GM12873 (cell line): ENCODE measurements around the gene HHIPL1.

Source experiments
- CTCF ChIP-seq: IDR thresholded peaks from 2 replicates; pipeline ENCODE4 v1.5.1; 2012; ENCODE audit warnings: low read depth, mild to moderate bottlenecking, moderate library complexity, low read length, control low read depth; ENCODE audit not compliant: insufficient read depth; ENCODE audit errors: missing control alignments

The HHIPL1 gene

DNA sequence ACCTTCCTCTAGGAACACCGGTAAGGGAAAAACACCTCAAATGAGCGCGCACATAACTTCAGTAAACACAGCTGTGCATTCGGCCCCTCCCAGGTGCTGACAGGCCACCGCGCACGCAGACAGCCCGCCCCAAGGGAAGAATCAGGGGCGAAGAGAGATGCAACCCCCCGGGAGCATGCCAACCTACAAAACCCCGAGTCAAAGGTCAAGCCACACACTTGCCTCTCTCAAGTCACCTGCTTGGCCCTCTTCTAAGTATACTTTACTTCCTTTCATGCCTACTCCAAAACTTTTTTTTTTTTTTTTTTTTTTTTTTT is 36.9 kb downstream of the HHIPL1 start:
- no peak for TF ChIP-seq CTCF

DNA sequence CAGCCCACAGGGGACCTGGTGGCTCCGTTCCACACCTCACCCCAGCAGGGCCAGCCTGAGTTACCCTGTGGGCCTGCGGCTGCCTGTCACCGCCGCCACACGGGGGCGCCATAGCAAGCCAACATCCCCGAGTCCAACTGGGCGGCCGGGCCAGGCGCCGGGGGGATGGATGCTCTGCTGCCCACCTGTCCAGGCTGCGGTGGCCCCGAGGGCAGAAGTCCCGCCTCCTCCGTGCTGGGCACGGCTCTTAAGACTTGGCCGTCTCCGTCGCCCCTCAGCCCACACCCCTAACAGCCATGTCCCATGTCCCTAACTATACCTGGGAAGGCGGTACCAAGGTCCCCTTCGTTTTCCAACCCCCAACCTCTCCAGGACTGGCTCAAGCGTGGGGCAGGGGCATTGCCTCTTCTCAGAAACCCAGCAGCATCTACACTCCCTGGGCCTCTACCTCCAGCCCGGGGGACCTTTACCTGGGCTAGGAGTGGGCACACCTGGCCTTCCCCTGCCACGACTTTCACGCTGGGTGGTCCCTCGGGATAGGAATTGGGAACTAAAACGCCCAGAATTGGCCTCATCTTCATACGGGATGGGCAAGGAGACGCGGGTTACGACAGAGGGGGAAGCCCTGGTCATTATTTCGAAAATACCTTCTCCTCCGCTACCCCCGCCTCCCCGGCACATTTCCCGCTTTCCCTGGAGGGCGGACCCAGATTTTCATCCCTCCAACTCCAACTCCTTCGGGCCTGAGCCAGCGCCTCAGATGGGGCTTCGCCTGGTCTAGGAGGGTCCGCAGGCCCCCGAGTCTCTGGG is 38.1 kb downstream of the HHIPL1 start:
- TF ChIP-seq CTCF: peak; percentile 88

DNA sequence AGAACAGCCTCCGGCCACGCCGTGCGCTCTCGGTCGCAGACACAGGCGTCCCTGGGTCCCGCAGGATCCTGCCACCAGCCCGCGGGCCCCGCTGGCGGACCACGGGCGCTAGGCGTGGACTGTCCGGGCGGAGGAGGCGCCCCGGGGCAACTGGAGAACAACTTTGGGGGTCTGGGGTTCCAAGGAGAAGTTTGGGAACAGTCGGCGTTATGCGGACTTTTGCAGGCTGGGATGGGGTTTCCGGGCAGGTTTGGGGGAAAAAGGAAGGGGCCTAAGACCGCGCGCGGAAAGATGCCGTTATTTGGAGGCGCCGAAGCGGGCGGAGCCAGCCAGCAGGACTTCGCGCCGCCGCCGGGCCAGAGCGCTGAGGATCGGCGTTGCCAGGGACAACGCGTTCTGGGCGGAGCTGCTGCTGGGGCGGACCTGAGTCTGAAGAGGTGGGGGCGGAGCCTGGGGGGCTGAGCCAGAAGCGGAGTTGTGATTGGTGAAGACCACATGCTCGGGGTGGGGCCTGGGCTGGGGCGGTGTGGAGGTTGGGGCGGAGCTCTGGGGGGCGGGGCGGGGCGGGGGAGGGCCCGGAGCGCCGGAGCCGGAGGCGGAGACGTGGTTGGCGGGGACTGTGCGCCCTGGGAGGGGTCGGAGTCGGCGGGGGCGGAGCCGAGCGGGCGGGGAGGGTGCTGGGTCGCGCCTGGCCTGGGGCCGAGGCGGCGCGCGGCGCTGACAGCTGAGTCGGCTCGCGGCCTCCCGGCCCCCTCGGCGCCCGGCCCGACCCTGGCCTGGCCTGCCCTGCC is 38.9 kb downstream of the HHIPL1 start, which contains the start of gene CYP46A1:
Gene CYP46A1 (plus strand): TSS at position 680 of the 791 bp plus-strand sequence. CDS start 120 bp downstream, outside the sequence.
- TF ChIP-seq CTCF: no peak

- TF ChIP-seq CTCF: no peak
Observed at GRCh38 chr14:99684410-99684934, 39.5 kb downstream of the HHIPL1 start.

DNA sequence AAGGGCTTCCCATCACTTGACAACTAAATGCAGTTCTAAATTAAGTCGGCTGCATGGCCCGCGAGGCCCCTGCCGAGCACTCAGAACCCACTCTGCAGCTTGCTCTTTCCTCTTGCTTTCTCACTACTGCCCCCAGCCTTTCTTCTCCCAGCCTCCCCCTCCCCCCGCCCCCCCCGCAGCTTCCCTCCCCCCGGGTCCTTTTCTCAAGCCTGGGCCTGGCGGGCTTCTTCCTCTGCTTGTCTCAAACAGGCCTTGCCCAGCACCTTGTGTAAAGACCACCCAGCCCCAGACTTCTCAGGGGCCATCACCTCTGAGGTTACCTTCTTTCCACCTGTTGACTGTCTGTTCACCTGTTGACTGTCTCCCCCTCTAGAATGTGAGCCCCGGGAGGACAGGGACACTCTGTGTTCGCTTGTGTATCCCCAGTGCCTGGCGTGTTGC is 40.2 kb downstream of the HHIPL1 start:
- no peak for TF ChIP-seq CTCF

DNA sequence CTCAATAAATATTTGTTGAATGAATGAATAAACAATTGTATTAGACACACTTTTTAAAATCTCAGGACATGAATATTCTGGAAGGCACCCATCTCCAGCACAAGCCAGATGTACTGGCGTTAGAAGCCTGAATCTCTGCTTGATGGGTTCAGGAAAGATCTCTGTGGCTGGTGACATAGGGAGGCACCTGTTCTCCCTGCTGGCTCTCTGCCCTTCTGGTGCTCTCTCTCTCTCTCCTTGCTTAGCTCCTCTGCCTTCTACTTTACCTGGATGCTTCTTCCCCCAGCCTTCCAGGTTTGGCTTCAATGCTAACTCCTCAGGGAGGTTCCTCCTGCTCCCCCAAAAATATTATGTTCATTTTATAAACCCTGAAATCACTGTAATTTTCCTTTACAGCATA is 40.7 kb downstream of the HHIPL1 start:
- TF ChIP-seq CTCF: no peak
